Measurements from ENCODE around the gene FNDC1. TPM values are rescaled to one million over a fixed set of nuclear protein-coding genes. Genes with fewer than 3 reads are reported as not detected.

Gene FNDC1
- total and polyA plus RNA-seq, 4 donors = 0.06 to 8.6 (median 0.31) TPM

DNA sequence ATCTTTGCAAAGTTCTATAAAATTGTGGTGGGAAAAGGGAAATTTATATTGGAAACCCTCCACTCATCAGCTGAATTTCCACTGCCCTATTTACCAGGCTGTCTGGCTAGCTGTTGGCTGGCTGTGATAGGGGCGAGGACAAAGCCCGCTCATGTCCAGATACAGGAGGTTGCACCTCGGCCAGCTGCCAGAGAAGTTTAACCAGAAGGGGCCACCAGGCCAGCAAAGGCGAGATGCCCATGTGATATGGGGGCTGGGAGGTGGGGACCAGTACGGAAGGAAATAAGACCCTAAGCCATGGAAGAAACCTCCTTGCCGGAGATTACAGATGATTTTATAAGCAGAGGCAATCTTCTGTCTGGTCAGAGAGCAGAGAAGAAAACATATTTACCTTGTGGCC lies 143.8 kb downstream of the FNDC1 start:
- no peak overlapping the region for H3K9ac ChIP-seq (ENCODE audit: insufficient read depth in 1 of 2, low read length in 2 of 2)
- DNase-seq = no peak
- no peak overlapping the region for H3K27ac ChIP-seq (ENCODE audit: low read depth in 1 of 2, low read length in 1 of 2)
- ATAC-seq (ENCODE audit: insufficient read depth, low FRiP score) = no peak
- H3K4me1 ChIP-seq (ENCODE audit: control insufficient read depth in 5 of 5, insufficient read depth in 5 of 5, low read length in 5 of 5) = peaks cover 0 to 16% (median 2%) of the 10 kb centered on the region in 5 donors
- H3K36me3 ChIP-seq (ENCODE audit: control insufficient read depth in 4 of 4, insufficient read depth in 4 of 4, low read length in 4 of 4) = no peaks in the 10 kb centered on the region
- no peak overlapping the region for H3K4me3 ChIP-seq
- 76 to 84% methylated on average over 6 of the region's 6 CpGs for WGBS, 2 donors
- H3K9me3 ChIP-seq (ENCODE audit: control insufficient read depth in 4 of 4, insufficient read depth in 3 of 4, low read length in 3 of 4) = no peaks in the 10 kb centered on the region
- TF ChIP-seq, protein P1, sequence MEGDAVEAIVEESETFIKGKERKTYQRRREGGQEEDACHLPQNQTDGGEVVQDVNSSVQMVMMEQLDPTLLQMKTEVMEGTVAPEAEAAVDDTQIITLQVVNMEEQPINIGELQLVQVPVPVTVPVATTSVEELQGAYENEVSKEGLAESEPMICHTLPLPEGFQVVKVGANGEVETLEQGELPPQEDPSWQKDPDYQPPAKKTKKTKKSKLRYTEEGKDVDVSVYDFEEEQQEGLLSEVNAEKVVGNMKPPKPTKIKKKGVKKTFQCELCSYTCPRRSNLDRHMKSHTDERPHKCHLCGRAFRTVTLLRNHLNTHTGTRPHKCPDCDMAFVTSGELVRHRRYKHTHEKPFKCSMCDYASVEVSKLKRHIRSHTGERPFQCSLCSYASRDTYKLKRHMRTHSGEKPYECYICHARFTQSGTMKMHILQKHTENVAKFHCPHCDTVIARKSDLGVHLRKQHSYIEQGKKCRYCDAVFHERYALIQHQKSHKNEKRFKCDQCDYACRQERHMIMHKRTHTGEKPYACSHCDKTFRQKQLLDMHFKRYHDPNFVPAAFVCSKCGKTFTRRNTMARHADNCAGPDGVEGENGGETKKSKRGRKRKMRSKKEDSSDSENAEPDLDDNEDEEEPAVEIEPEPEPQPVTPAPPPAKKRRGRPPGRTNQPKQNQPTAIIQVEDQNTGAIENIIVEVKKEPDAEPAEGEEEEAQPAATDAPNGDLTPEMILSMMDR (IDR thresholded peaks at IDR 0.05; ENCODE audit: control extremely low read depth, extremely low read depth) = no peak
- H3K27me3 ChIP-seq (ENCODE audit: control insufficient read depth in 3 of 3, insufficient read depth in 3 of 3, low read length in 2 of 3) = no peaks in the 10 kb centered on the region

DNA sequence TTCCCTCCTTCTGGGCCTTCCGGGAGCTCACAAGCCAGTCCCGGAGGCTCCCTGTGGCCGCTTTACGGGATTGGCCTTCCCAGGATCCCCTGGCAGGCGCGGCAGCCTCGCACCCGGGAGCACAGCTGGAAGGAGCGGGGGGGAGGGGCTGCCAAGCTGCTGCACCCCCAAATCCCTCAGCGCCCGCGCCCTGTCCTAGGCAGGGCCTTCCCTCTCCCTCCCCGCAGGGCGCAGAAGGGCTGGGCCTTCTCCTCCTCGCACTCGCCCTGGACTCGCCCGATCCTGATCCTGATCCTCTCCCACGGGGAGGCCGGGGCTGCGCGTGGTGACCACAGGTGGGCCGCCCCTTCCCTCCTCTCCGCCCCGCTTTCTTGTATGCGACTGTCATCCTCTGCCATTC lies 146.4 kb downstream of the FNDC1 start:
- Histone ChIP-seq H3K4me3 (no peak overlapping the region), H3K4me1 (ENCODE audit: control insufficient read depth in 5 of 5, insufficient read depth in 5 of 5, low read length in 5 of 5) (peaks cover 0 to 16% (median 2%) of the 10 kb centered on the region in 5 donors), H3K36me3 (ENCODE audit: control insufficient read depth in 4 of 4, insufficient read depth in 4 of 4, low read length in 4 of 4) (no peaks in the 10 kb centered on the region), H3K27ac (ENCODE audit: low read depth in 1 of 2, low read length in 1 of 2) (no peak overlapping the region), H3K27me3 (ENCODE audit: control insufficient read depth in 3 of 3, insufficient read depth in 3 of 3, low read length in 2 of 3) (no peaks in the 10 kb centered on the region), H3K9ac (ENCODE audit: insufficient read depth in 1 of 2, low read length in 2 of 2) (no peak overlapping the region), H3K9me3 (ENCODE audit: control insufficient read depth in 4 of 4, insufficient read depth in 3 of 4, low read length in 3 of 4) (no peaks in the 10 kb centered on the region)
- WGBS, 2 donors = 90% methylated on average over 23 to 26 of the region's 26 CpGs
- no peak for DNase-seq
- TF ChIP-seq, protein P1 (IDR thresholded peaks at IDR 0.05; ENCODE audit: control extremely low read depth, extremely low read depth) = no peak
- no peak for ATAC-seq (ENCODE audit: insufficient read depth, low FRiP score)

DNA sequence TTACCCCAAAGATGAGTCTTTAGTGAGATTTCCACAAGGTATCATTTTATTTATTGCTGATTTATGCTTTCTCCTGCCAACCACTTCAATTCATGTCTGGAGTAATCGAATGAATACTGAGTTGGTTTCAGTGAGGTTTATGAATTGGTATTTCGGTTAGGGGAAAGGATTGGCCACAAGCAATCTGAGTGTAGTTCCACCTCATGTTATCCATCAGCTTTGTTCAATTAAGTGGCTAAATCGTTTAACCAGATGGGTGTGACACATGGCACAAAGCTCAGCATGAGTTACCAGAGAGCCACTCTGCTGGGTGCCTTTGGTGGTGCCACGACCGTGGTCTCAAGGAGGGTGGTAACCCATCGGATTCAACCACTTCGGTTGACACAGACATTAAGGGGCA lies 148.2 kb downstream of the FNDC1 start:
- Histone ChIP-seq H3K27ac (ENCODE audit: low read depth in 1 of 2, low read length in 1 of 2) (no peak overlapping the region), H3K4me1 (ENCODE audit: control insufficient read depth in 5 of 5, insufficient read depth in 5 of 5, low read length in 5 of 5) (peaks cover 0 to 7% (median 0%) of the 10 kb centered on the region in 5 donors), H3K27me3 (ENCODE audit: control insufficient read depth in 3 of 3, insufficient read depth in 3 of 3, low read length in 2 of 3) (peaks cover 0 to 4% (median 0%) of the 10 kb centered on the region in 3 donors), H3K9ac (ENCODE audit: insufficient read depth in 1 of 2, low read length in 2 of 2) (no peak overlapping the region), H3K9me3 (ENCODE audit: control insufficient read depth in 4 of 4, insufficient read depth in 3 of 4, low read length in 3 of 4) (peaks cover 0 to 1% (median 0%) of the 10 kb centered on the region in 4 donors), H3K4me3 (no peak overlapping the region), H3K36me3 (ENCODE audit: control insufficient read depth in 4 of 4, insufficient read depth in 4 of 4, low read length in 4 of 4) (no peaks in the 10 kb centered on the region)
- 85 to 92% methylated on average over 7 of the region's 7 CpGs for WGBS, 2 donors
- ATAC-seq (ENCODE audit: insufficient read depth, low FRiP score) (no peak), DNase-seq (no peak)
- TF ChIP-seq, protein P1 (IDR thresholded peaks at IDR 0.05; ENCODE audit: control extremely low read depth, extremely low read depth) = no peak

DNA sequence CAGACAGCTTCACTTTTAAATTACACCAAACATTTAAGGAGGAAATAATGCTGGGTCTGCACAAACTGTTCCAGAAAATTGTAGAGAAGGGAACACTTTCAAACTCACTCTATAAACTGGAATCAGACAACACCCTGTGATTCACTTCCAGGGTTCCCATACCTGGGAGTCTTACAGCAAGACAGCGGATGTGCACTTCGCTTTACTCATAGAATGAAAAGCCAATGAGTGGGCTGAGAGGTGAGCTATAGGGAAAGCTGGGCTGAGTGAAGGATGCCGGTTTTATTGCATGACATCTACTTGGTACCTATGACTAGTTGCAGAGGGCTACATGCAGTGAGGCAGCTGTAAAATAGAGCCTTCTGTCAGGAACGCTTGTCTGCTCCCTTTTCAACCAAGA lies 152.1 kb downstream of the FNDC1 start:
- no peak overlapping the region for H3K27ac ChIP-seq (ENCODE audit: low read depth in 1 of 2, low read length in 1 of 2)
- H3K36me3 ChIP-seq (ENCODE audit: control insufficient read depth in 4 of 4, insufficient read depth in 4 of 4, low read length in 4 of 4) = no peaks in the 10 kb centered on the region
- no peak for ATAC-seq (ENCODE audit: insufficient read depth, low FRiP score)
- no peak for DNase-seq
- peaks cover 0 to 4% (median 0%) of the 10 kb centered on the region in 3 donors for H3K27me3 ChIP-seq (ENCODE audit: control insufficient read depth in 3 of 3, insufficient read depth in 3 of 3, low read length in 2 of 3)
- no peak overlapping the region for H3K9ac ChIP-seq (ENCODE audit: insufficient read depth in 1 of 2, low read length in 2 of 2)
- TF ChIP-seq, protein P1 (IDR thresholded peaks at IDR 0.05; ENCODE audit: control extremely low read depth, extremely low read depth) = no peak
- WGBS, 2 donors = 89 to 93% methylated on average over 4 of the region's 4 CpGs
- H3K9me3 ChIP-seq (ENCODE audit: control insufficient read depth in 4 of 4, insufficient read depth in 3 of 4, low read length in 3 of 4) = peaks cover 0 to 1% (median 0%) of the 10 kb centered on the region in 4 donors
- no peak overlapping the region for H3K4me3 ChIP-seq
- no peaks in the 10 kb centered on the region for H3K4me1 ChIP-seq (ENCODE audit: control insufficient read depth in 5 of 5, insufficient read depth in 5 of 5, low read length in 5 of 5)

Measured in lung (tissue), 12 donors.